H9 (cell line): ENCODE data around the gene FXYD6. TPM values are rescaled to one million over a fixed set of nuclear protein-coding genes. Genes with fewer than 3 reads are reported as not detected.
A peak's percentile ranks its signal among the peaks of the same experiment; 100 is the strongest.

Experiments
- DNase-seq: peaks from one replicate; pipeline ENCODE4 v3.0.0-alpha.2; 2017
- H2AFZ ChIP-seq: one replicate; pipeline ENCODE4 v1.6.1; 2013; ENCODE audit warnings: mild to moderate bottlenecking, low read length, control low read depth, moderate library complexity
- H2AK5ac ChIP-seq: 2 replicates; pipeline ENCODE4 v1.6.1; 2013; ENCODE audit warnings: low read length, control low read depth, mixed read lengths; ENCODE audit not compliant: insufficient read length
- H2BK120ac ChIP-seq: one replicate; pipeline ENCODE4 v1.6.1; 2013; ENCODE audit warnings: low read depth, mild to moderate bottlenecking, low read length, control low read depth, inconsistent platforms; ENCODE audit not compliant: poor library complexity, severe bottlenecking
- H2BK12ac ChIP-seq: 2 replicates; pipeline ENCODE4 v1.6.1; 2013; ENCODE audit warnings: low read length, control low read depth, mixed read lengths, low read depth; ENCODE audit not compliant: insufficient read length
- H2BK15ac ChIP-seq: 2 replicates; pipeline ENCODE4 v1.6.1; 2013; ENCODE audit warnings: low read depth, low read length, control low read depth
- H2BK20ac ChIP-seq: one replicate; pipeline ENCODE4 v1.6.1; 2013; ENCODE audit warnings: low read depth, mild to moderate bottlenecking, low read length, control low read depth, inconsistent platforms; ENCODE audit not compliant: poor library complexity, severe bottlenecking
- H2BK5ac ChIP-seq: 2 replicates; pipeline ENCODE4 v1.6.1; 2013; ENCODE audit warnings: low read length, control low read depth, mixed read lengths; ENCODE audit not compliant: insufficient read length
- H3K14ac ChIP-seq: 2 replicates; pipeline ENCODE4 v1.6.1; 2013; ENCODE audit warnings: low read length, control low read depth; ENCODE audit not compliant: insufficient read depth
- H3K18ac ChIP-seq: 2 replicates; pipeline ENCODE4 v1.6.1; 2013; ENCODE audit warnings: low read depth, mild to moderate bottlenecking, mixed read lengths, low read length, control low read depth; ENCODE audit not compliant: insufficient read length
- H3K23ac ChIP-seq: 2 replicates; pipeline ENCODE4 v1.6.1; 2013; ENCODE audit warnings: low read length, control low read depth, mixed read lengths, low read depth; ENCODE audit not compliant: insufficient read length
- H3K23me2 ChIP-seq: 2 replicates; pipeline ENCODE4 v1.6.1; 2013; ENCODE audit warnings: low read depth, mild to moderate bottlenecking, mixed read lengths, low read length, control low read depth; ENCODE audit not compliant: insufficient read length, poor library complexity, severe bottlenecking
- H3K27ac ChIP-seq: 2 replicates; pipeline ENCODE4 v1.5.1; 2013; ENCODE audit warnings: low read length, control low read depth, mixed read lengths, low read depth; ENCODE audit not compliant: insufficient read length
- H3K27me3 ChIP-seq: 2 replicates; pipeline ENCODE4 v1.6.1; 2013; ENCODE audit warnings: low read length, control low read depth, inconsistent platforms; ENCODE audit not compliant: insufficient read depth
- H3K4ac ChIP-seq: 2 replicates; pipeline ENCODE4 v1.6.1; 2013; ENCODE audit warnings: low read depth, mild to moderate bottlenecking, control low read depth, inconsistent platforms, low read length, moderate library complexity
- H3K4me1 ChIP-seq: 2 replicates; pipeline ENCODE4 v1.6.1; 2013; ENCODE audit warnings: low read length, control low read depth, inconsistent platforms; ENCODE audit not compliant: insufficient read depth
- H3K4me2 ChIP-seq: 2 replicates; pipeline ENCODE4 v1.6.1; 2013; ENCODE audit warnings: low read length, control low read depth, mixed read lengths; ENCODE audit not compliant: insufficient read length, insufficient read depth
- H3K56ac ChIP-seq: 2 replicates; pipeline ENCODE4 v1.6.1; 2013; ENCODE audit warnings: low read depth, mild to moderate bottlenecking, mixed read lengths, low read length, control low read depth; ENCODE audit not compliant: insufficient read length
- H3K79me1 ChIP-seq: 2 replicates; pipeline ENCODE4 v1.6.1; 2013; ENCODE audit warnings: low read depth, mild to moderate bottlenecking, moderate library complexity, low read length, control low read depth, inconsistent platforms; ENCODE audit not compliant: insufficient read depth, poor library complexity, severe bottlenecking
- H3K79me2 ChIP-seq: 2 replicates; pipeline ENCODE4 v1.6.1; 2013; ENCODE audit warnings: low read length, control low read depth, inconsistent platforms; ENCODE audit not compliant: insufficient read depth
- H3K9ac ChIP-seq: 2 replicates; pipeline ENCODE4 v1.6.1; 2013; ENCODE audit warnings: low read length, control low read depth, mixed read lengths; ENCODE audit not compliant: insufficient read length; ENCODE audit errors: extremely low read depth
- H3K9me3 ChIP-seq: one replicate; pipeline ENCODE4 v1.6.1; 2013; ENCODE audit warnings: low read depth, low read length, inconsistent platforms; ENCODE audit not compliant: control insufficient read depth
- H3T11ph ChIP-seq: one replicate; pipeline ENCODE4 v1.6.1; 2013; ENCODE audit warnings: mild to moderate bottlenecking, low read length, control low read depth, inconsistent platforms
- H4K20me1 ChIP-seq: one replicate; pipeline ENCODE4 v1.6.1; 2013; ENCODE audit not compliant: control insufficient read depth, insufficient read length, insufficient read depth
- H4K5ac ChIP-seq: 2 replicates; pipeline ENCODE4 v1.6.1; 2013; ENCODE audit warnings: low read depth, mild to moderate bottlenecking, mixed read lengths, low read length, control low read depth; ENCODE audit not compliant: insufficient read length
- H4K8ac ChIP-seq: replicated peaks from 2 replicates; pipeline ENCODE4 v1.6.1; 2013; ENCODE audit warnings: low read length, control low read depth, mixed read lengths, low read depth; ENCODE audit not compliant: insufficient read length
- H4K91ac ChIP-seq: 2 replicates; pipeline ENCODE4 v1.6.1; 2013; ENCODE audit warnings: low read depth, mild to moderate bottlenecking, moderate library complexity, mixed read lengths, low read length, control low read depth; ENCODE audit not compliant: insufficient read length
- H3K27ac Mint-ChIP-seq, 3 experiments: 2 replicates in 2 of 3; 3 replicates in 1 of 3; pipeline ENCODE4 v1.8.0; 2020 to 2021; ENCODE audit warnings: mixed read lengths in 3 of 3, mild to moderate bottlenecking in 1 of 3, moderate library complexity in 1 of 3
- H3K27me3 Mint-ChIP-seq: 2 replicates; pipeline ENCODE4 v1.8.0; 2021; ENCODE audit warnings: low read depth, mild to moderate bottlenecking, moderate library complexity, mixed read lengths
- H3K36me3 Mint-ChIP-seq, 3 experiments: 2 replicates in 2 of 3; 3 replicates in 1 of 3; pipeline ENCODE4 v1.8.0; 2020 to 2021; ENCODE audit warnings: low read depth in 3 of 3, mixed read lengths in 3 of 3; ENCODE audit not compliant: insufficient read depth in 1 of 3
- H3K4me1 Mint-ChIP-seq, 2 experiments: 2 replicates each; pipeline ENCODE4 v1.8.0; 2020; ENCODE audit warnings: mixed read lengths in 2 of 2
- H3K4me3 Mint-ChIP-seq, 2 experiments: 2 replicates in 1 of 2; 3 replicates in 1 of 2; pipeline ENCODE4 v1.8.0; 2020 to 2021; ENCODE audit warnings: mild to moderate bottlenecking in 2 of 2, mixed read lengths in 2 of 2, moderate library complexity in 1 of 2
- H3K9me3 Mint-ChIP-seq, 2 experiments: 2 replicates in 1 of 2; 3 replicates in 1 of 2; pipeline ENCODE4 v1.8.0; 2020; ENCODE audit warnings: mild to moderate bottlenecking in 2 of 2, mixed read lengths in 2 of 2, moderate library complexity in 1 of 2
- CTCF ChIP-seq: fragments of 200-600 bp; sonication (generic); conservative IDR thresholded peaks from 3 replicates; pipeline ENCODE4 v1.8.0; 2021; ENCODE audit warnings: antibody characterized with exemption, mild to moderate bottlenecking
- WGBS: extraction: QIAGEN DNeasy Blood & Tissue Kit; methylation state at CpG from one replicate; pipeline ENCODE4 v1.1.7; 2013; ENCODE audit warnings: missing lambda C conversion rate, low lambda C conversion rate, mixed read lengths; ENCODE audit not compliant: insufficient read length; ENCODE audit errors: extremely low coverage; 5-methylcytosine and 5-hydroxymethylcytosine counted together
- total RNA-seq: library from RNA; stranded (reverse); gene quantifications from 2 replicates; pipeline ENCODE4 v1.2.1, GENCODE V29; 2021

FXYD6 gene
- total RNA-seq, 1 experiment from 2014 or later, result 18.3 TPM

DNA sequence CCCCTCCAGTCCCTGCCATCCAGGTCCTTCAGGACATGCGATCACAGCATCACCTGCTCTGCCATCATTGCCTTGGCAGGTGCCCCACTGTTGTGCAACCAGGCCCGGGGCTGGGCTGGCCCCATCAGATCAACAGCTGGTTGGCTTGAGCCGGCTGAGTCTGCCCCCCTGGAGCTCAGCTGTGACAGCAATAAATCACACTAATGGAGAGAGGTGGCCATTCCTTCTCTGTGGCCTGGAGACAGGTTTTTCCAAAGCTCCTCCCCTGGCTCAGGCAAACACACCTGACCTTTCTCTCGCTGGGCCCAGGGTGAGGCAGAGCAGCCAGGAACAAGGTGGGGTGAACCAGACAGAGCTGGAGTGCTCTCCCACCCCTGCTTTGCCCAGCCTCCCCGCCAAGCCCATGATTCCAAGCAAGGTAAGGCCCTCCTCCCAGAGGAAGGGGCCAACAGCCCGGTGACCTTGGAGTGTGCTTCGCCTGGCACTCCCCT, 43.0 kb downstream of the FXYD6 start:
- WGBS, result no CpG with 5 or more reads among the region's 7 CpGs
- H2BK15ac ChIP-seq, result no peak overlapping the region
- H3K9me3 ChIP-seq, result no peaks in the 10 kb centered on the region
- no peak overlapping the region for H2BK5ac ChIP-seq
- no peak overlapping the region for H3K14ac ChIP-seq
- H2BK20ac ChIP-seq, result no peak overlapping the region
- H3K27me3 ChIP-seq, result no peaks in the 10 kb centered on the region
- H3K4me1 Mint-ChIP-seq, result peaks cover 27 to 33% of the 10 kb centered on the region in 2 experiments
- H3K23ac ChIP-seq, result no peak overlapping the region
- no peak overlapping the region for H3T11ph ChIP-seq
- no peak overlapping the region for H2AFZ ChIP-seq
- H3K27ac ChIP-seq, result no peak overlapping the region
- H4K8ac ChIP-seq, result no peak overlapping the region
- H3K9ac ChIP-seq, result no peak overlapping the region
- no peak overlapping the region for H3K4me2 ChIP-seq
- H2BK120ac ChIP-seq, result no peak overlapping the region
- H3K79me2 ChIP-seq, result no peaks in the 10 kb centered on the region
- H3K4ac ChIP-seq, result no peak overlapping the region
- H3K56ac ChIP-seq, result no peak overlapping the region
- no peaks in the 10 kb centered on the region for H3K4me1 ChIP-seq
- H4K91ac ChIP-seq, result no peak overlapping the region
- peaks cover 2% of the 10 kb centered on the region for H4K20me1 ChIP-seq
- H2BK12ac ChIP-seq, result no peak overlapping the region
- no peak overlapping the region for H3K4me3 Mint-ChIP-seq
- no peaks in the 10 kb centered on the region for H3K79me1 ChIP-seq
- TF ChIP-seq CTCF, result no peak
- H4K5ac ChIP-seq, result no peak overlapping the region
- H3K23me2 ChIP-seq, result no peaks in the 10 kb centered on the region
- H3K9me3 Mint-ChIP-seq, result no peaks in the 10 kb centered on the region
- H2AK5ac ChIP-seq, result no peak overlapping the region
- H3K36me3 Mint-ChIP-seq, result peaks cover 0 to 5% (median 0%) of the 10 kb centered on the region in 3 experiments; a peak in 2 of 7 replicates
- peak; percentile 25 for DNase-seq
- H3K27ac Mint-ChIP-seq, result no peak overlapping the region
- no peak overlapping the region for H3K18ac ChIP-seq
- H3K27me3 Mint-ChIP-seq, result peaks cover 6% of the 10 kb centered on the region
